Activated CD4-positive, alpha-beta T cell treated with anti-CD3 and anti-CD28 coated beads, Interleukin-2, amount 10 ng/mL, durations not matched to agents 24 days and 14 days (primary cell): Measurements from ENCODE around the gene SPSB4. TPM values are rescaled to one million over a fixed set of nuclear protein-coding genes. Genes with fewer than 3 reads are reported as not detected.

Experiments
- DNase-seq: peaks from one replicate; pipeline ENCODE4 v3.0.0; 2022
- H3K27ac Mint-ChIP-seq: one replicate; pipeline ENCODE4 v1.8.0; 2022; ENCODE audit warnings: mild to moderate bottlenecking, mixed read lengths
- H3K27me3 Mint-ChIP-seq: one replicate; pipeline ENCODE4 v1.8.0; 2022; ENCODE audit warnings: mixed read lengths
- H3K36me3 Mint-ChIP-seq: one replicate; pipeline ENCODE4 v1.8.0; 2022; ENCODE audit warnings: low read depth, mild to moderate bottlenecking, mixed read lengths
- H3K4me1 Mint-ChIP-seq: one replicate; pipeline ENCODE4 v1.8.0; 2021; ENCODE audit warnings: mixed read lengths
- H3K4me3 Mint-ChIP-seq: one replicate; pipeline ENCODE4 v1.8.0; 2022; ENCODE audit warnings: mild to moderate bottlenecking, moderate library complexity, mixed read lengths
- H3K9me3 Mint-ChIP-seq: one replicate; pipeline ENCODE4 v1.8.0; 2021; ENCODE audit warnings: mixed read lengths
- intact Hi-C: fragments of 100-400 bp; cut with micrococcal nuclease; formaldehyde crosslinking; loops from one replicate; pipeline ENCODE4 v1.15.1; 2023
- total RNA-seq: library from RNA; stranded (reverse); gene quantifications from 2 replicates; pipeline ENCODE4 v1.2.3, GENCODE V29; 2022

The SPSB4 gene
- total RNA-seq, 1 donor from 2014 or later: not detected

- H3K9me3 Mint-ChIP-seq: no peaks in the 10 kb centered on the region
- H3K27ac Mint-ChIP-seq: no peak overlapping the region
- H3K36me3 Mint-ChIP-seq: no peaks in the 10 kb centered on the region
- H3K4me3 Mint-ChIP-seq: no peak overlapping the region
- intact Hi-C loops: no loop called here
- DNase-seq: no peak
- H3K27me3 Mint-ChIP-seq: peaks cover 24% of the 10 kb centered on the region
- peaks cover 1% of the 10 kb centered on the region for H3K4me1 Mint-ChIP-seq
These were observed 8.7 kb downstream of the SPSB4 start for GRCh38 chr3:141059816-141060215.

GRCh38 chr3:141060327-141060726 lies 9.2 kb downstream of the SPSB4 start:
- H3K4me3 Mint-ChIP-seq: no peak overlapping the region
- DNase-seq: no peak
- intact Hi-C loops: no loop called here
- peaks cover 19% of the 10 kb centered on the region for H3K27me3 Mint-ChIP-seq
- no peak overlapping the region for H3K27ac Mint-ChIP-seq
- H3K4me1 Mint-ChIP-seq: peaks cover 1% of the 10 kb centered on the region
- no peaks in the 10 kb centered on the region for H3K9me3 Mint-ChIP-seq
- no peaks in the 10 kb centered on the region for H3K36me3 Mint-ChIP-seq

GRCh38 chr3:141063831-141064230 lies 12.7 kb downstream of the SPSB4 start:
- Mint-ChIP-seq H3K27me3 (peaks cover 14% of the 10 kb centered on the region), H3K9me3 (no peaks in the 10 kb centered on the region), H3K4me1 (peaks cover 1% of the 10 kb centered on the region), H3K36me3 (no peaks in the 10 kb centered on the region), H3K27ac (no peak overlapping the region), H3K4me3 (no peak overlapping the region)
- no peak for DNase-seq
- intact Hi-C loops: no loop called here

- no peak for DNase-seq
- Mint-ChIP-seq H3K4me3 (no peak overlapping the region), H3K36me3 (no peaks in the 10 kb centered on the region), H3K4me1 (peaks cover 1% of the 10 kb centered on the region), H3K27me3 (peaks cover 14% of the 10 kb centered on the region), H3K27ac (no peak overlapping the region), H3K9me3 (no peaks in the 10 kb centered on the region)
- intact Hi-C loops: no loop called here
These were observed 13.2 kb downstream of the SPSB4 start for GRCh38 chr3:141064255-141064926.

GRCh38 chr3:141065258-141065657 lies 14.1 kb downstream of the SPSB4 start:
- no peaks in the 10 kb centered on the region for H3K36me3 Mint-ChIP-seq
- H3K27ac Mint-ChIP-seq: no peak overlapping the region
- no peak overlapping the region for H3K4me3 Mint-ChIP-seq

GRCh38 chr3:141065841-141066805 lies 15.0 kb downstream of the SPSB4 start:
- H3K4me1 Mint-ChIP-seq: peaks cover 1% of the 10 kb centered on the region
- H3K4me3 Mint-ChIP-seq: no peak overlapping the region
- peaks cover 12% of the 10 kb centered on the region for H3K27me3 Mint-ChIP-seq
- intact Hi-C loops: no loop called here
- no peaks in the 10 kb centered on the region for H3K36me3 Mint-ChIP-seq
- no peak overlapping the region for H3K27ac Mint-ChIP-seq
- no peaks in the 10 kb centered on the region for H3K9me3 Mint-ChIP-seq
- DNase-seq: no peak

More at GRCh38 chr3:141065258-141065657, 14.1 kb downstream of the SPSB4 start:
- intact Hi-C loops: no loop called here
- no peak for DNase-seq
- H3K9me3 Mint-ChIP-seq: no peaks in the 10 kb centered on the region
- peaks cover 12% of the 10 kb centered on the region for H3K27me3 Mint-ChIP-seq
- peaks cover 1% of the 10 kb centered on the region for H3K4me1 Mint-ChIP-seq

- no peaks in the 10 kb centered on the region for H3K9me3 Mint-ChIP-seq
- peaks cover 1% of the 10 kb centered on the region for H3K4me1 Mint-ChIP-seq
- H3K27me3 Mint-ChIP-seq: peaks cover 11% of the 10 kb centered on the region
- H3K4me3 Mint-ChIP-seq: no peak overlapping the region
- no peak for DNase-seq
- no peak overlapping the region for H3K27ac Mint-ChIP-seq
- H3K36me3 Mint-ChIP-seq: no peaks in the 10 kb centered on the region
- intact Hi-C loops: no loop called here
These were observed 16.2 kb downstream of the SPSB4 start for GRCh38 chr3:141067206-141067974.

GRCh38 chr3:141070229-141070628 lies 19.1 kb downstream of the SPSB4 start:
- no peak for DNase-seq
- Mint-ChIP-seq H3K36me3 (no peaks in the 10 kb centered on the region), H3K27ac (no peak overlapping the region), H3K4me3 (no peak overlapping the region), H3K4me1 (no peaks in the 10 kb centered on the region), H3K9me3 (no peaks in the 10 kb centered on the region), H3K27me3 (no peaks in the 10 kb centered on the region)
- intact Hi-C loops: no loop called here

GRCh38 chr3:141070727-141071357 lies 19.7 kb downstream of the SPSB4 start:
- H3K27ac Mint-ChIP-seq: no peak overlapping the region
- no peaks in the 10 kb centered on the region for H3K27me3 Mint-ChIP-seq
- intact Hi-C loops: no loop called here
- DNase-seq: no peak
- no peaks in the 10 kb centered on the region for H3K9me3 Mint-ChIP-seq
- H3K4me3 Mint-ChIP-seq: no peak overlapping the region
- no peaks in the 10 kb centered on the region for H3K4me1 Mint-ChIP-seq
- H3K36me3 Mint-ChIP-seq: no peaks in the 10 kb centered on the region

GRCh38 chr3:141071681-141072260 lies 20.6 kb downstream of the SPSB4 start:
- Mint-ChIP-seq H3K27ac (no peak overlapping the region), H3K4me1 (peaks cover 2% of the 10 kb centered on the region), H3K9me3 (no peaks in the 10 kb centered on the region), H3K27me3 (no peaks in the 10 kb centered on the region), H3K4me3 (no peak overlapping the region), H3K36me3 (no peaks in the 10 kb centered on the region)
- DNase-seq: no peak
- intact Hi-C loops: no loop called here

- H3K27ac Mint-ChIP-seq: no peak overlapping the region
- no peak overlapping the region for H3K4me3 Mint-ChIP-seq
- no peaks in the 10 kb centered on the region for H3K27me3 Mint-ChIP-seq
- no peak for DNase-seq
- H3K36me3 Mint-ChIP-seq: no peaks in the 10 kb centered on the region
- peaks cover 8% of the 10 kb centered on the region for H3K4me1 Mint-ChIP-seq
- no peaks in the 10 kb centered on the region for H3K9me3 Mint-ChIP-seq
- intact Hi-C loops: no loop called here
These were observed 21.8 kb downstream of the SPSB4 start for GRCh38 chr3:141072950-141073349.

GRCh38 chr3:141073580-141073979 lies 22.4 kb downstream of the SPSB4 start:
- no peaks in the 10 kb centered on the region for H3K9me3 Mint-ChIP-seq
- H3K4me1 Mint-ChIP-seq: peaks cover 8% of the 10 kb centered on the region
- no peak overlapping the region for H3K4me3 Mint-ChIP-seq
- DNase-seq: no peak
- H3K27me3 Mint-ChIP-seq: no peaks in the 10 kb centered on the region
- no peaks in the 10 kb centered on the region for H3K36me3 Mint-ChIP-seq
- no peak overlapping the region for H3K27ac Mint-ChIP-seq
- intact Hi-C loops: no loop called here

GRCh38 chr3:141074529-141074928 lies 23.4 kb downstream of the SPSB4 start:
- H3K4me3 Mint-ChIP-seq: no peak overlapping the region
- intact Hi-C loops: no loop called here
- H3K27ac Mint-ChIP-seq: no peak overlapping the region

More at GRCh38 chr3:141074529-141074928, 23.4 kb downstream of the SPSB4 start:
- no peaks in the 10 kb centered on the region for H3K36me3 Mint-ChIP-seq
- H3K4me1 Mint-ChIP-seq: peaks cover 8% of the 10 kb centered on the region
- DNase-seq: no peak
- H3K27me3 Mint-ChIP-seq: no peaks in the 10 kb centered on the region
- no peaks in the 10 kb centered on the region for H3K9me3 Mint-ChIP-seq
